Measurements from ENCODE around the gene RCBTB2. TPM values are rescaled to one million over a fixed set of nuclear protein-coding genes. Genes with fewer than 3 reads are reported as not detected.

Gene RCBTB2
- total RNA-seq, 1 donor: 10.5 TPM

DNA sequence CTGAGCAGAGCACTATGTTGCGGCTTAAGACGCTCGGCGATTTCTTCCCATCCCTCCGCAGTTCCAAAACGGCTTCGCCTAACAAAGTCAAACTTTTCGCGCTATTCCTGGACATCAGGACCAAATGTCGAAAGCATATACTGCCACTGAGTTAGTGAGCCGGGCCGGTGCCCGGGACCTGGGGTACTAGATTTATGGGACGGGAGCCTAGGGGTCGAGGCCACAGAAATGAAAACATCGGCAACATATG is 699 bp downstream of the RCBTB2 start:
- Histone ChIP-seq H3K36me3 (ENCODE audit: insufficient read depth, low read length) (no peaks in the 10 kb centered on the region), H3K79me2 (ENCODE audit: insufficient read depth, low read length) (peaks cover 8% of the 10 kb centered on the region), H4K20me1 (ENCODE audit: insufficient read depth, low read length) (no peaks in the 10 kb centered on the region), H3K4me2 (ENCODE audit: insufficient read depth, low read length) (peak overlapping the region; percentile 95), H3K27ac (ENCODE audit: low read depth, low read length) (peak overlapping the region; percentile 91), H3K9me3 (ENCODE audit: low read depth, low read length) (no peaks in the 10 kb centered on the region), H3K4me3 (ENCODE audit: insufficient read depth, low read length) (peak overlapping the region; percentile 98), H2AFZ (ENCODE audit: low read length) (peak overlapping the region; percentile 99), H3K4me1 (ENCODE audit: insufficient read depth, low read length) (peaks cover 10% of the 10 kb centered on the region), H3K27me3 (ENCODE audit: insufficient read depth, low read length) (no peaks in the 10 kb centered on the region)
- DNase-seq (ENCODE audit: insufficient read length, low spot score, missing footprints): no peak
- TF ChIP-seq, protein P1, sequence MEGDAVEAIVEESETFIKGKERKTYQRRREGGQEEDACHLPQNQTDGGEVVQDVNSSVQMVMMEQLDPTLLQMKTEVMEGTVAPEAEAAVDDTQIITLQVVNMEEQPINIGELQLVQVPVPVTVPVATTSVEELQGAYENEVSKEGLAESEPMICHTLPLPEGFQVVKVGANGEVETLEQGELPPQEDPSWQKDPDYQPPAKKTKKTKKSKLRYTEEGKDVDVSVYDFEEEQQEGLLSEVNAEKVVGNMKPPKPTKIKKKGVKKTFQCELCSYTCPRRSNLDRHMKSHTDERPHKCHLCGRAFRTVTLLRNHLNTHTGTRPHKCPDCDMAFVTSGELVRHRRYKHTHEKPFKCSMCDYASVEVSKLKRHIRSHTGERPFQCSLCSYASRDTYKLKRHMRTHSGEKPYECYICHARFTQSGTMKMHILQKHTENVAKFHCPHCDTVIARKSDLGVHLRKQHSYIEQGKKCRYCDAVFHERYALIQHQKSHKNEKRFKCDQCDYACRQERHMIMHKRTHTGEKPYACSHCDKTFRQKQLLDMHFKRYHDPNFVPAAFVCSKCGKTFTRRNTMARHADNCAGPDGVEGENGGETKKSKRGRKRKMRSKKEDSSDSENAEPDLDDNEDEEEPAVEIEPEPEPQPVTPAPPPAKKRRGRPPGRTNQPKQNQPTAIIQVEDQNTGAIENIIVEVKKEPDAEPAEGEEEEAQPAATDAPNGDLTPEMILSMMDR (IDR thresholded peaks at IDR 0.05; ENCODE audit: extremely low read depth, low read depth, low read length): no peak

DNA sequence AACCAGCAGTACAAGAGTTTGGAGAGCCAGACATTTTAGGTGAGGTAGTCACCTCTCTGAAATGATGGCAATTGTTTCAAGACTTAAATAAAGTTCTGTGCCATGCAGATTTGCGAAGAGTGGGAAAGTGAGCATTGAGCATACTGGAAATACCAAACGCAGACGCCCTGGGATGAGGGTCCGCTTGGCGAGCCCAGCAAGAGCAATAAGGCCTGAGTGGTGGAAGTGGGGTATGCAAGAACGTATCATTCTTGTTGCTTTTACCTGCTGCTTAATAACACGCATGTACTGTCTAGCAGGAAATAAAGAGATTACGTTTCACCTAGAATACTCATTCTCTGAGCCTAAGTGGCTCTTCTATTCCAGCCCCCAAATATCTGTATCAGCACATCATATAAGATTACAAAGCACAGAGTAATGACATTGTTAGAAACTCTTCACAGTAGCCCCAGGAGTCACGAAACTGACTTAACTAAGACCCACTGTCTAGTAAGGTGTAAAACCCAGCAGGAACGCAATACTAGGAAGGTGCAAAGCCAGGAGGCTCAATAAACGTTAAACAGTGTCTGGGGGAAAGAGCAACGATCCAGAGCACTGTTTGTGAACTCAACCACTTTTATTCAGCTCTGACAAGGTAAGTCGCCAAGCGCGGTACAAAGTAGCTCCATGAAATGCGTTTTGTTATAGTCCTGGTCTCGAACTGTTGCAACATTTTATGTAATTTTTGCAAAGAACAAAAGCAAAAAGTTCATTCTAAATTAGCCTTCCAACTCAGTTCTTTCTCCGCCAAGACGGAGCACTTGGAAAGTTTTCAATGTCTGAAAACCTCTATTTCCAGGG is 1.2 kb downstream of the RCBTB2 start:
- H3K4me2 ChIP-seq (ENCODE audit: insufficient read depth, low read length): peak overlapping the region; percentile 95
- H3K27ac ChIP-seq (ENCODE audit: low read depth, low read length): peak overlapping the region; percentile 91
- peak overlapping the region; percentile 99 for H2AFZ ChIP-seq (ENCODE audit: low read length)
- H3K36me3 ChIP-seq (ENCODE audit: insufficient read depth, low read length): no peaks in the 10 kb centered on the region
- TF ChIP-seq, protein P1 (IDR thresholded peaks at IDR 0.05; ENCODE audit: extremely low read depth, low read depth, low read length): no peak
- H3K9me3 ChIP-seq (ENCODE audit: low read depth, low read length): no peaks in the 10 kb centered on the region
- no peaks in the 10 kb centered on the region for H3K27me3 ChIP-seq (ENCODE audit: insufficient read depth, low read length)
- H3K79me2 ChIP-seq (ENCODE audit: insufficient read depth, low read length): peaks cover 8% of the 10 kb centered on the region
- no peak for DNase-seq (ENCODE audit: insufficient read length, low spot score, missing footprints)
- H3K4me1 ChIP-seq (ENCODE audit: insufficient read depth, low read length): peaks cover 10% of the 10 kb centered on the region
- H4K20me1 ChIP-seq (ENCODE audit: insufficient read depth, low read length): no peaks in the 10 kb centered on the region
- peak overlapping the region; percentile 98 for H3K4me3 ChIP-seq (ENCODE audit: insufficient read depth, low read length)

DNA sequence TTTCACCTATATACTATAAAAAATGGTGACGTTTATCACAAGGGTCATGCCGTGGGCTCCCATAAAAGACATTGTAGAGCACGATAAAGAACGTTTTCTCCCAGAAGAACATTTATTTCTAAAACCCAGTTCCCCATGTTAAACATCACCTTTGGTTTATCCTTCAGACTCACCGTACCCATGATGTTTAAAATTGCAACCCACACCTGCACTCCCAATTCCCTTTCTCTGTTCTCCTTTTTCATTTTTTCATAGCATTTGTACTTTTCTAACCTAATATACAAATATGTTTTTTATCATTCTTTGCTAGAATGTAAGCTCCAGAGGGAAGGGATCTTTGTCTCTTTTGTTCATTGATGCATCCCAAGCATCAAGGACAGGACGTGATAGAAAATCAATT is 2.0 kb downstream of the RCBTB2 start:
- no peak for DNase-seq (ENCODE audit: insufficient read length, low spot score, missing footprints)
- Histone ChIP-seq H3K27me3 (ENCODE audit: insufficient read depth, low read length) (no peaks in the 10 kb centered on the region), H4K20me1 (ENCODE audit: insufficient read depth, low read length) (no peaks in the 10 kb centered on the region), H2AFZ (ENCODE audit: low read length) (no peak overlapping the region), H3K4me1 (ENCODE audit: insufficient read depth, low read length) (peaks cover 10% of the 10 kb centered on the region), H3K27ac (ENCODE audit: low read depth, low read length) (no peak overlapping the region), H3K4me2 (ENCODE audit: insufficient read depth, low read length) (no peak overlapping the region), H3K36me3 (ENCODE audit: insufficient read depth, low read length) (no peaks in the 10 kb centered on the region), H3K4me3 (ENCODE audit: insufficient read depth, low read length) (no peak overlapping the region), H3K9me3 (ENCODE audit: low read depth, low read length) (no peaks in the 10 kb centered on the region), H3K79me2 (ENCODE audit: insufficient read depth, low read length) (peaks cover 8% of the 10 kb centered on the region)
- TF ChIP-seq, protein P1 (IDR thresholded peaks at IDR 0.05; ENCODE audit: extremely low read depth, low read depth, low read length): no peak

DNA sequence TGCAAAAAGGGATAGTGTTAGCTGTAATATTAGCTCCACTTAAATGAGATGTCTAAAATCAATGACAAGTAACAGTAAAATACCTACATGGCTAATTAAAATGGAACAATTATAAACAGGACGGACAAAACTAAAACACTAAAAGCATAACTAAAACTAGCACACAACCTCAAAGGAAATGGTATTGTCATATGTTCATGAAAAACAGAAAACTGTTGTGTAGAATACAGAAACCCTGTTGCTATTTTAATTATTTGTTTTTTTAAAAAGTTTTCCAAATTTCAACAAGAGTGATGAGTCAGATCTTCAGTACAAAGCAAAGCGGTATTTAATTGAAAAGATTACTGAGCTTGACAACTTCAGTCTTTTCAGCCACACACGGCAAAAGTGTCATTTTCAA is 4.2 kb downstream of the RCBTB2 start:
- H2AFZ ChIP-seq (ENCODE audit: low read length): no peak overlapping the region
- peaks cover 8% of the 10 kb centered on the region for H3K79me2 ChIP-seq (ENCODE audit: insufficient read depth, low read length)
- TF ChIP-seq, protein P1 (IDR thresholded peaks at IDR 0.05; ENCODE audit: extremely low read depth, low read depth, low read length): no peak
- no peak overlapping the region for H3K4me2 ChIP-seq (ENCODE audit: insufficient read depth, low read length)
- H3K9me3 ChIP-seq (ENCODE audit: low read depth, low read length): no peaks in the 10 kb centered on the region
- H4K20me1 ChIP-seq (ENCODE audit: insufficient read depth, low read length): no peaks in the 10 kb centered on the region
- H3K27ac ChIP-seq (ENCODE audit: low read depth, low read length): no peak overlapping the region
- H3K4me1 ChIP-seq (ENCODE audit: insufficient read depth, low read length): peaks cover 10% of the 10 kb centered on the region
- DNase-seq (ENCODE audit: insufficient read length, low spot score, missing footprints): no peak
- H3K27me3 ChIP-seq (ENCODE audit: insufficient read depth, low read length): no peaks in the 10 kb centered on the region
- H3K4me3 ChIP-seq (ENCODE audit: insufficient read depth, low read length): no peak overlapping the region
- no peaks in the 10 kb centered on the region for H3K36me3 ChIP-seq (ENCODE audit: insufficient read depth, low read length)

All from osteoblast (primary cell).